ENCODE measurements around the gene PRKAG3.

DNA sequence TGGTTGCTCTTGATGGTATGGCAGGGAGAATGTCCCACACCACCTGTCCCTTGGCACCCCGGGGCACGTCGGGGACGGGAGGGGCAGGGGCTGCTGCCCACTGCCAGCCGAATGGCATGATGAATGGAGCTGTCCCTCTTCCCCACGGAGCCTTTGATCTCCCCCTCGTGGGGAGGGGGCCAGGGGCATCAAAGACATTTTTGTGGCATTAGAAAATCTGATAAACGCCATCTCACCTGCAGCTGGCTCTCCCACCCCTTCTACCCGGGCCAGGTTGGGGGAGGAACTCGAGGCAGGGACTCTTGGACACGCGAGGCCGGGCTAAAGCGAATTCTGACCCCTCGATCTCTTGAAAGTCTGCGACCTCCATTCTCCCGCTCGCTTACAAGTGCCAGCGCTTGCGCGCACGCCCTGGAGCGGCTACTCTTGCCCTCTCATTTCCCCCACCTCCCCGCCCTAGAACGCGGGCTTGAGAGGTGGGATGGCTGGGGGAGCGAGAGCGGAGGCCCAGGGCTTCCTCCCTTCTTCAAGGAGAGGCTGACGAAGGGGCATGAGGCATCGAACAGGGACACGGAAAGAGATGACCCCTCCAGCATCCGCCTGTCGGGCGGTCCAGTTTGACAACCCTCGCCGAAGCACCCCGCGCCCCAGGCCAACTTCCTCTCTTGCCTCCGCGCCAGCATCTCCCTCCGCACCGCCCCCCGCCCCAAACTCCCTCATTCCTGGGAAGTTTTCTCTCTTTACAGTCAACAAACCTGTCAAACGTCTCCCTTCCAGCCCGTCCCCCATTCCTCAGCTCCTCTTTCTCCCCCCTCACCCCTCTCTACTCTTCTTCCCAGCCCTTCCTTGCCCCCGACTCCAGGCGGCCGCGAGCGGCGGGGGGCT, 27.3 kb upstream of the PRKAG3 start:
- TF ChIP-seq, protein P1, sequence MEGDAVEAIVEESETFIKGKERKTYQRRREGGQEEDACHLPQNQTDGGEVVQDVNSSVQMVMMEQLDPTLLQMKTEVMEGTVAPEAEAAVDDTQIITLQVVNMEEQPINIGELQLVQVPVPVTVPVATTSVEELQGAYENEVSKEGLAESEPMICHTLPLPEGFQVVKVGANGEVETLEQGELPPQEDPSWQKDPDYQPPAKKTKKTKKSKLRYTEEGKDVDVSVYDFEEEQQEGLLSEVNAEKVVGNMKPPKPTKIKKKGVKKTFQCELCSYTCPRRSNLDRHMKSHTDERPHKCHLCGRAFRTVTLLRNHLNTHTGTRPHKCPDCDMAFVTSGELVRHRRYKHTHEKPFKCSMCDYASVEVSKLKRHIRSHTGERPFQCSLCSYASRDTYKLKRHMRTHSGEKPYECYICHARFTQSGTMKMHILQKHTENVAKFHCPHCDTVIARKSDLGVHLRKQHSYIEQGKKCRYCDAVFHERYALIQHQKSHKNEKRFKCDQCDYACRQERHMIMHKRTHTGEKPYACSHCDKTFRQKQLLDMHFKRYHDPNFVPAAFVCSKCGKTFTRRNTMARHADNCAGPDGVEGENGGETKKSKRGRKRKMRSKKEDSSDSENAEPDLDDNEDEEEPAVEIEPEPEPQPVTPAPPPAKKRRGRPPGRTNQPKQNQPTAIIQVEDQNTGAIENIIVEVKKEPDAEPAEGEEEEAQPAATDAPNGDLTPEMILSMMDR (IDR thresholded peaks at IDR 0.05), result no peak
- no peak for TF ChIP-seq POLR2A (IDR thresholded peaks at IDR 0.05)
